AG09309 (cell line): ENCODE data around the gene LIX1.
"Not testable (repeated sequence)": the region's sequence is repeated elsewhere in the genome, so short reads cannot be mapped to it uniquely, and the experiment has no call there.

Experiments
- DNase-seq: peaks from one replicate; pipeline ENCODE4 v3.0.0-alpha.2; 2010; ENCODE audit warnings: low read depth
- H3K4me3 ChIP-seq: 2 replicates; pipeline ENCODE4 v1.5.1; 2011; ENCODE audit warnings: mild to moderate bottlenecking, low read depth, low read length, moderate library complexity; ENCODE audit not compliant: control insufficient read depth
- TF ChIP-seq, protein P1 (sequence below): IDR thresholded peaks from 2 replicates; pipeline ENCODE4 v1.5.1; 2011; ENCODE audit warnings: mild to moderate bottlenecking, low read depth, low read length, inconsistent platforms; ENCODE audit not compliant: insufficient read depth, control insufficient read depth; ENCODE audit errors: missing control alignments

Gene LIX1

DNA sequence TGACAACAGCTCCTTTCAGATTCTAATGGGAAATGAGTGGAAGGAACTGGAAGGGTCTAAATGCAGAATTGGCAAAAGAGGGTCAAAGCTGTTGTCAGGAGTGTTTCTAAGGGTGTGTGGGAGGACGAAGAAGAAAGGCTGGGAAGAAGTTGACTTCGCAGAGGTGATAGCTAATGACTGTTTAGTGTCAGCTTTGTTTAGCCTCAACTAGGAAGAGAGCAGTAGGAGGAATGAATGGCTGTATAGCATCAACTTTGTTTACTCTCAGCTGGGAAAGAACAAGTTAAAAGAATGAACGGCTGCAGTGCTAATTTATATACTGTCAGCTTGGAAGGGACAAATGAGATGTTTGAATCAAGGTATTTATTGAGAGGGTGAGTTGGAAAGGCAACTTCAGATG, 5.9 kb upstream of the LIX1 start:
- no peak overlapping the region for H3K4me3 ChIP-seq
- DNase-seq, result no peak
- TF ChIP-seq, protein P1, sequence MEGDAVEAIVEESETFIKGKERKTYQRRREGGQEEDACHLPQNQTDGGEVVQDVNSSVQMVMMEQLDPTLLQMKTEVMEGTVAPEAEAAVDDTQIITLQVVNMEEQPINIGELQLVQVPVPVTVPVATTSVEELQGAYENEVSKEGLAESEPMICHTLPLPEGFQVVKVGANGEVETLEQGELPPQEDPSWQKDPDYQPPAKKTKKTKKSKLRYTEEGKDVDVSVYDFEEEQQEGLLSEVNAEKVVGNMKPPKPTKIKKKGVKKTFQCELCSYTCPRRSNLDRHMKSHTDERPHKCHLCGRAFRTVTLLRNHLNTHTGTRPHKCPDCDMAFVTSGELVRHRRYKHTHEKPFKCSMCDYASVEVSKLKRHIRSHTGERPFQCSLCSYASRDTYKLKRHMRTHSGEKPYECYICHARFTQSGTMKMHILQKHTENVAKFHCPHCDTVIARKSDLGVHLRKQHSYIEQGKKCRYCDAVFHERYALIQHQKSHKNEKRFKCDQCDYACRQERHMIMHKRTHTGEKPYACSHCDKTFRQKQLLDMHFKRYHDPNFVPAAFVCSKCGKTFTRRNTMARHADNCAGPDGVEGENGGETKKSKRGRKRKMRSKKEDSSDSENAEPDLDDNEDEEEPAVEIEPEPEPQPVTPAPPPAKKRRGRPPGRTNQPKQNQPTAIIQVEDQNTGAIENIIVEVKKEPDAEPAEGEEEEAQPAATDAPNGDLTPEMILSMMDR, result no peak

DNA sequence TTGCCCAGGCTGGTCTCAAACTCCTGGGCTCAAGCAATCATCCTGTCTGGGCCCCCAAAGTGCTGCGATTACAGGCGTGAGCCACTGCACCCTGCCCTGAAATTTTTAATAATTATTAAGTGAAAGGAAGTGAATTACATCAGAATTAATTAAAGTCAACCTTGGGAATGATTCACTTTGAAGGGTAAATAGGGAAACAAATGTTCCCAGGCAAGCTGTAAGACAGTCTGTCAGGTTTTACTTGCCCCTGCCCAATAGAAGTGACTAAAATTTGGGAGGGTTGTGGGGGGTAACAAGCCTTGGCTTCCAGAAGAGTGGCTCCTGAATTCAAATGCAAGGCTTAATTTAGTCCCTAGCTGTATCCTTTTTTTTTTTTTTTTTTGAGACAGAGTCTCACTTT, 1.3 kb upstream of the LIX1 start:
- H3K4me3 ChIP-seq, result no peak overlapping the region
- no peak for DNase-seq
- TF ChIP-seq, protein P1, result no peak

DNA sequence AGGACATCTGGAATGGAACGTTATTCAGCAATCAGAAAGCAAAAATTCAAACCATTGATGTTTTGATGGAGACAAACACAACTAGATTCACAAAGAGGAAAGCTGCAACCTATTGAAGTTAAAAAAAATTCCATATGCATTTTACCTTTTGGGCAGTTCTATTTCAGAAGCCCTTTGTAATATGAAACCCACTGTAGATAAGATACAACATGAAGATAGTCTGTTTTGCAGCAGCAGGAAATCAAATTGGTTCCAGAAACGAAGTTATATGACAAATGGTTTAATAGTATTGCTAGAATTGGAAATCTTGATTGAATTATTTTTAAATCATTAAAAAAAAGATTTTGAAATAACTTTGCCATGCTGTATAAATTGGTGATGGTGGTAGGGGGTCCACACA, 872 bp downstream of the LIX1 start:
- H3K4me3 ChIP-seq, result no peak overlapping the region
- no peak for DNase-seq
- TF ChIP-seq, protein P1, result no peak

DNA sequence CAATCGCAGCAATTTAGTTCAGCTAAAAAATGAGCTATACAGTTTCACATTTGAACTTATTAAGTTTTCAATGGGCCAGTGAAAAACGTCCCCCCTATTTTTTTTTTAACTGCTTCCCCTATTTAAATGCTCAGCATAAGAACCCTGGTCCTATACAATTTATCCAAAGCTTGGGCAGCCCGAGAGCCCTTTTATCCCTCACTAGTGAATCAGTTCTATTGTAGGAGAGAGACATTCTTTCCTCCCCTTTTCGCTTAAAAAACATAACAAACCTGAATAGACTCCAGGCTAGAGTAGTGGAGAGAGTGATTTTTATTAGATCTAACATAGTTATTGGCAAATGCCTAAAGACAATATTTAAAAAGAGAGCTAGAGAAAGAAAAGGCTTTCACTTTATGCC, 1.4 kb downstream of the LIX1 start:
- TF ChIP-seq, protein P1, result no peak
- DNase-seq, result no peak
- no peak overlapping the region for H3K4me3 ChIP-seq

DNA sequence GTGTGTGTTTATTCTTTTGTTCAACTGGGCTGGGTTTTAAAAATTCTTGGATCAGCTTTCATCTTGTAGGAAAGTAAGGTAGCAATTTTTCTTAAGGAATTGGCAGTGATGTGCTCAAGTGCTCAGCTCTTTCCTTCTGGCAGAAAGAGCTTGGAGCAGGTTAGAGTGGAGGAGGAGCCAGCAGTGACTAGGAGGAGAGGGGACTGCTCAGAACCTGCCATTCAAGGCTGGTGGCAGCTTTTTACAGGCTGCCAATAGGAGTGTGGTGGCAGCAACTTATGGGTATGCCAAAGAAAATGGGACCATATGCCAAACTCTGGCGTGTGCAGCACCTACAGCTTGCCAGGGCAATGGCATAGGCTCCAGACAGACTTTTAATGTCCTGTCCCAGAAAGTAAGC, 2.2 kb downstream of the LIX1 start:
- H3K4me3 ChIP-seq, DNase-seq: not testable (repeated sequence)

DNA sequence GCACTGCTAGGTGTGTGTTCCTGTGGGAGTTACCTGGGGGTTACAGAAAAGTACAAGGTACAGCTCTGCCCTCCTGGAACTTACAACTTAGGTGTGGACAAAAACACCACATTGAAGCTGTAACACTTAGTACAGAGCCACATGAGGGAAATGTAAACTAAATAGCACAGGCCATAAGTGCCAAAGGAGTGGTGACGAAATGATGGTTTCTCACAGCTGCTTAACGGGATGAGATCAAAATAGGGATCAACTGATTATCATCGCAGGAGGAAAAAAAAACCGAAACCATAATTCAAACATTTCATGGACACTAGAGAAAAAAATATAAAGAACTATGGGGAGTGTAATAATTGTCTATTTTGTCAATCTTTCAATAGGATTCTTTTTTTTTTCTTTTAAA, 5.9 kb downstream of the LIX1 start:
- TF ChIP-seq, protein P1, result no peak
- no peak for DNase-seq
- H3K4me3 ChIP-seq, result no peak overlapping the region

DNA sequence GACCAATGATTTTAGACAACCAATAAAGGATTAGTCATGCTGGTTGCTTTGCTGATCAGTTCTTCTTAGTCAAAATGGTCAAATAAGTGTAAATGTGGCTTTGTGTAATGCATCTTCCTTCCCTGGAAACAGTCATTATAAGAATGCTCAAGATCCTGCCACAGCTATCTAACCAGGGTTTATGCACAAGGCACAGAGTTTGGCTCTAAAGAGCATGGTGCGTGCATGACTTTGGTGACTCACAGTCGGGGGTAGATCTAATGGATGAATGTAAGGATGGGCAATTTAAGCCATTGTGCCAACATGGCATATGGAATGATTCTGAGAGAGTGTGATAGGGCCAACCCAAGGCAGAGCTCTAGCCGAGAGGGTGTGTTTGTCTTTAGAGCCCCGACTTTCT, 6.5 kb downstream of the LIX1 start:
- DNase-seq, result no peak
- TF ChIP-seq, protein P1, result no peak
- H3K4me3 ChIP-seq, result no peak overlapping the region
